Measurements from ENCODE around the gene GSPT1.
"Not testable (repeated sequence)": the region's sequence is repeated elsewhere in the genome, so short reads cannot be mapped to it uniquely, and the experiment has no call there.

DNA sequence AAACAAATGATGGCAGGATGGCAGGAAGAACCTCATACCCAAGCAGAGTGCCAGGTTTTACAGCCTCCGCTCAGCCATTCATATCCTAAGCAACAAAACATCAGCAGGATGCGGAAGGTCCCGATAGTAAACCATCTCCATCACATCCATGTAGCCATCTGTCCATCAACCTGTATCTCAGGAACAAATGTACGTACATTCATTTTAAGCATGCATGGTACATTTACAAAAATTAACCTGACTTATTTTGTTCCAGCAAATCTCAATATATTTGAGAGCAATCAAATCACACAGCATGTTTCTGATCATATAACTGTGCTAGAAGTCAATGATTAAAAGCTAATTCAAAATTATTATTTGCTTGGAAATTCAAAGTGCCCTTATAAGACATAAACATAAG lies 26.2 kb upstream of the GSPT1 start, which contains the start of gene NPIPB2:
- TF ChIP-seq, protein P1, sequence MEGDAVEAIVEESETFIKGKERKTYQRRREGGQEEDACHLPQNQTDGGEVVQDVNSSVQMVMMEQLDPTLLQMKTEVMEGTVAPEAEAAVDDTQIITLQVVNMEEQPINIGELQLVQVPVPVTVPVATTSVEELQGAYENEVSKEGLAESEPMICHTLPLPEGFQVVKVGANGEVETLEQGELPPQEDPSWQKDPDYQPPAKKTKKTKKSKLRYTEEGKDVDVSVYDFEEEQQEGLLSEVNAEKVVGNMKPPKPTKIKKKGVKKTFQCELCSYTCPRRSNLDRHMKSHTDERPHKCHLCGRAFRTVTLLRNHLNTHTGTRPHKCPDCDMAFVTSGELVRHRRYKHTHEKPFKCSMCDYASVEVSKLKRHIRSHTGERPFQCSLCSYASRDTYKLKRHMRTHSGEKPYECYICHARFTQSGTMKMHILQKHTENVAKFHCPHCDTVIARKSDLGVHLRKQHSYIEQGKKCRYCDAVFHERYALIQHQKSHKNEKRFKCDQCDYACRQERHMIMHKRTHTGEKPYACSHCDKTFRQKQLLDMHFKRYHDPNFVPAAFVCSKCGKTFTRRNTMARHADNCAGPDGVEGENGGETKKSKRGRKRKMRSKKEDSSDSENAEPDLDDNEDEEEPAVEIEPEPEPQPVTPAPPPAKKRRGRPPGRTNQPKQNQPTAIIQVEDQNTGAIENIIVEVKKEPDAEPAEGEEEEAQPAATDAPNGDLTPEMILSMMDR (conservative IDR thresholded peaks at IDR 0.05; ENCODE audit: low read length) = not testable (repeated sequence)
- TF ChIP-seq EZH2phosphoT487 (IDR thresholded peaks at IDR 0.05; ENCODE audit: borderline replicate concordance) = not testable (repeated sequence)
